Esophagus squamous epithelium (tissue), 4 donors: ENCODE measurements around the gene HERC4.

Source experiments
- POLR2A ChIP-seq, 4 donors: fragments of 450-650 bp; IDR thresholded peaks; one replicate each; pipeline ENCODE4 v1.6.1; 2017; ENCODE audit warnings: antibody characterized with exemption in 4 of 4, mild to moderate bottlenecking in 4 of 4, moderate library complexity in 3 of 4
- TF ChIP-seq, protein P1 (sequence below), 6 experiments: fragments of 450-650 bp in 4 of 6; fragments of 200-600 bp in 2 of 6; sonication (generic) in 2 of 6; IDR thresholded peaks; one replicate each; pipeline ENCODE4 v1.5.1; 2016 to 2019; ENCODE audit warnings: antibody characterized with exemption in 6 of 6, mild to moderate bottlenecking in 4 of 6, moderate library complexity in 4 of 6

DNA sequence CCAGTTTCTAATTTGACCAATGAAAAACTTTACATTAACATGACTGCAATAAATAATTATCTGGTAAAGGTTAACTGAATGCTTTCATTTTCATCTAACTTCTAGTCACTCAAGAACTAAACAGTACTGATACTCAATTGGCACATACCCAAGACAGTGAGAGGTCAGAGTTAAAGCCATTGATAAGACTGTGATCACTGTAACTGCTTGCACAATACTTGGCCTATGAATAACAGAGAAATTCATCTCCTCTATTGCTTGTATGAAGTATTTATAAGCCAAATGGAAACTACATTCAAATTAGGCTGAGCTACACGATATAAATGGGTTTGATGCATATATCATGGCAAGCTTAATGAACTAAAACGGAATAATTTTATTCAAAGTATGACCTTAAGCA lies 43.0 kb downstream of the HERC4 start:
- TF ChIP-seq POLR2A (IDR thresholded peaks at IDR 0.05) = no peak
- TF ChIP-seq, protein P1, sequence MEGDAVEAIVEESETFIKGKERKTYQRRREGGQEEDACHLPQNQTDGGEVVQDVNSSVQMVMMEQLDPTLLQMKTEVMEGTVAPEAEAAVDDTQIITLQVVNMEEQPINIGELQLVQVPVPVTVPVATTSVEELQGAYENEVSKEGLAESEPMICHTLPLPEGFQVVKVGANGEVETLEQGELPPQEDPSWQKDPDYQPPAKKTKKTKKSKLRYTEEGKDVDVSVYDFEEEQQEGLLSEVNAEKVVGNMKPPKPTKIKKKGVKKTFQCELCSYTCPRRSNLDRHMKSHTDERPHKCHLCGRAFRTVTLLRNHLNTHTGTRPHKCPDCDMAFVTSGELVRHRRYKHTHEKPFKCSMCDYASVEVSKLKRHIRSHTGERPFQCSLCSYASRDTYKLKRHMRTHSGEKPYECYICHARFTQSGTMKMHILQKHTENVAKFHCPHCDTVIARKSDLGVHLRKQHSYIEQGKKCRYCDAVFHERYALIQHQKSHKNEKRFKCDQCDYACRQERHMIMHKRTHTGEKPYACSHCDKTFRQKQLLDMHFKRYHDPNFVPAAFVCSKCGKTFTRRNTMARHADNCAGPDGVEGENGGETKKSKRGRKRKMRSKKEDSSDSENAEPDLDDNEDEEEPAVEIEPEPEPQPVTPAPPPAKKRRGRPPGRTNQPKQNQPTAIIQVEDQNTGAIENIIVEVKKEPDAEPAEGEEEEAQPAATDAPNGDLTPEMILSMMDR (IDR thresholded peaks at IDR 0.05) = no peak
